HepG2 (cell line): ENCODE results near the gene FBXO24. TPM values are rescaled to one million over a fixed set of nuclear protein-coding genes. Genes with fewer than 3 reads are reported as not detected.

Source experiments
- CEBPG ChIP-seq: IDR thresholded peaks from 2 replicates; pipeline ENCODE4 v1.6.1; 2016
- GPBP1L1 ChIP-seq: sonication (generic); formaldehyde crosslinking; IDR thresholded peaks from 2 replicates; pipeline ENCODE4 v1.5.0; 2020; ENCODE audit warnings: mild to moderate bottlenecking, missing genetic modification reagents
- HIC2 ChIP-seq: sonication (generic); formaldehyde crosslinking; IDR thresholded peaks from 2 replicates; pipeline ENCODE4 v1.9.0; 2022; ENCODE audit warnings: low read depth, missing genetic modification reagents
- JDP2 ChIP-seq: sonication (generic); formaldehyde crosslinking; IDR thresholded peaks from 2 replicates; pipeline ENCODE4 v1.8.1; 2022; ENCODE audit warnings: missing genetic modification reagents, borderline replicate concordance
- KIAA2018 ChIP-seq: sonication (generic); formaldehyde crosslinking; IDR thresholded peaks from 2 replicates; pipeline ENCODE4 v1.5.0; 2020; ENCODE audit warnings: mild to moderate bottlenecking, missing genetic modification reagents, borderline replicate concordance
- KLF12 ChIP-seq: sonication (generic); formaldehyde crosslinking; IDR thresholded peaks from 2 replicates; pipeline ENCODE4 v1.4.0; 2020; ENCODE audit warnings: missing genetic modification reagents, borderline replicate concordance
- MIER3 ChIP-seq: IDR thresholded peaks from 2 replicates; pipeline ENCODE4 v1.6.1; 2016; ENCODE audit warnings: missing compliant biosample characterization, borderline replicate concordance
- MYC ChIP-seq: sonication (generic); formaldehyde crosslinking; IDR thresholded peaks from 2 replicates; pipeline ENCODE4 v1.9.0; 2021; ENCODE audit warnings: missing genetic modification reagents, borderline replicate concordance
- XRCC5 ChIP-seq: fragments of 200-400 bp; formaldehyde crosslinking; optimal IDR thresholded peaks from 2 replicates; pipeline ENCODE3; 2017; ENCODE audit warnings: mild to moderate bottlenecking, low read length
- ZMYM4 ChIP-seq: sonication (generic); formaldehyde crosslinking; IDR thresholded peaks from 2 replicates; pipeline ENCODE4 v1.8.1; 2023; ENCODE audit warnings: mild to moderate bottlenecking, missing genetic modification reagents
- ZNF513 ChIP-seq: sonication (generic); formaldehyde crosslinking; conservative IDR thresholded peaks from 2 replicates; pipeline ENCODE4 v1.5.0; 2020; ENCODE audit warnings: missing genetic modification reagents
- ZNF546 ChIP-seq: sonication (generic); formaldehyde crosslinking; conservative IDR thresholded peaks from 2 replicates; pipeline ENCODE4 v1.8.1; 2023; ENCODE audit warnings: mild to moderate bottlenecking, missing genetic modification reagents
- ZNF567 ChIP-seq: sonication (generic); formaldehyde crosslinking; IDR thresholded peaks from 2 replicates; pipeline ENCODE4 v1.8.1; 2023; ENCODE audit warnings: mild to moderate bottlenecking, missing genetic modification reagents, borderline replicate concordance
- ZNF773 ChIP-seq: sonication (generic); formaldehyde crosslinking; IDR thresholded peaks from 2 replicates; pipeline ENCODE4 v1.4.0; 2020; ENCODE audit warnings: missing genetic modification reagents, borderline replicate concordance
- ZSCAN25 ChIP-seq: sonication (generic); formaldehyde crosslinking; IDR thresholded peaks from 2 replicates; pipeline ENCODE4 v1.8.0; 2022; ENCODE audit warnings: mild to moderate bottlenecking, missing genetic modification reagents
- polyA plus RNA-seq, 8 experiments: library from polyadenylated mRNA; depleted of rRNA in 3 of 8; stranded (reverse) in 7 of 8; unstranded in 1 of 8; fragments of >200 nt; fragmentation: Illumina TruSeq in 4 of 8; extraction: Trizol in 4 of 8; gene quantifications; 2 replicates each; pipeline versions ENCODE4 v1.2.1 to v1.2.3, GENCODE V29; 2011 to 2016; ENCODE audit warnings: low read depth in 4 of 8, missing spikeins in 1 of 8, mixed read lengths in 1 of 8; ENCODE audit not compliant: insufficient read depth in 1 of 8
- total RNA-seq, 5 experiments: library from RNA; depleted of rRNA; stranded (reverse); fragments of >200 nt; fragmentation: Illumina TruSeq; extraction: Trizol; gene quantifications; 2 replicates each; pipeline ENCODE4 v1.2.3, GENCODE V29; 2016; ENCODE audit warnings: low read depth in 1 of 5

Gene FBXO24
- total and polyA plus RNA-seq, 2 of the 13 experiments (the other 11 are each of a cell fraction or from before 2014, with no cell fraction given): 0.20 to 0.55 TPM

- TF ChIP-seq KIAA2018: no peak; the same call in 1 of the 2 replicates
- no peak for TF ChIP-seq GPBP1L1
- peak; percentile 59; the same call in 1 of the 2 replicates for TF ChIP-seq ZNF546 (CRISPR knock-in tag)
- TF ChIP-seq HIC2 (CRISPR knock-in tag): peak; percentile 64; the same call in 1 of the 2 replicates
- TF ChIP-seq MIER3 (CRISPR knock-in tag): peak; percentile 69; the same call in 1 of the 2 replicates
- no peak; the same call in 1 of the 2 replicates for TF ChIP-seq CEBPG (CRISPR knock-in tag)
- peak; percentile 73 for TF ChIP-seq ZMYM4
- peak; percentile 94; the same call in 1 of the 2 replicates for TF ChIP-seq ZNF513
- peak; percentile 44; the same call in 1 of the 2 replicates for TF ChIP-seq JDP2
- TF ChIP-seq MYC (CRISPR knock-in tag): peak; percentile 99
- no peak for TF ChIP-seq ZNF567
- TF ChIP-seq XRCC5: peak; percentile 1
- no peak for TF ChIP-seq ZSCAN25
- no peak for TF ChIP-seq ZNF773 (CRISPR knock-in tag)
- TF ChIP-seq KLF12: peak; percentile 70; the same call in 1 of the 2 replicates
Measured at GRCh38 chr7:100568176-100568895, 17.8 kb upstream of the FBXO24 start (continued).
